Uterus (tissue), 4 donors: ENCODE data around the gene R3HDM2. TPM values are rescaled to one million over a fixed set of nuclear protein-coding genes. Genes with fewer than 3 reads are reported as not detected.

Source experiments
- DNase-seq, 2 donors: peaks; one replicate each; pipeline ENCODE4 v3.0.0-alpha.2; 2019 to 2020
- H3K27ac ChIP-seq, 2 donors: fragments of 200-600 bp; sonication (generic); 1 replicate in 1 of 2; 2 replicates in 1 of 2; pipeline ENCODE4 v1.5.1; 2016 to 2018
- H3K27me3 ChIP-seq, 2 donors: fragments of 200-600 bp; sonication (generic); one replicate each; pipeline ENCODE4 v1.5.1; 2018 to 2019; ENCODE audit warnings: control low read depth in 1 of 2
- H3K36me3 ChIP-seq, 2 donors: fragments of 200-600 bp; sonication (generic); one replicate each; pipeline ENCODE4 v1.5.1; 2019; ENCODE audit warnings: control low read depth in 1 of 2
- H3K4me1 ChIP-seq, 2 donors: fragments of 200-600 bp; sonication (generic); one replicate each; pipeline ENCODE4 v1.5.1; 2018 to 2019; ENCODE audit warnings: control low read depth in 1 of 2
- H3K4me3 ChIP-seq, 2 donors: fragments of 200-600 bp; sonication (generic); 1 replicate in 1 of 2; 2 replicates in 1 of 2; pipeline ENCODE4 v1.5.1; 2018 to 2019; ENCODE audit warnings: mild to moderate bottlenecking in 1 of 2
- H3K9me3 ChIP-seq, 2 donors: fragments of 200-600 bp; sonication (generic); one replicate each; pipeline ENCODE4 v1.5.1; 2019; ENCODE audit warnings: control low read depth in 1 of 2
- CTCF ChIP-seq, 4 experiments: fragments of 200-600 bp in 2 of 4; fragments of 450-650 bp in 2 of 4; sonication (generic) in 2 of 4; IDR thresholded peaks; one replicate each; pipeline ENCODE4 v1.5.1; 2016 to 2019; ENCODE audit warnings: antibody characterized with exemption in 4 of 4, mild to moderate bottlenecking in 2 of 4, moderate library complexity in 1 of 4
- POLR2A ChIP-seq, 2 donors: fragments of 450-650 bp; IDR thresholded peaks; one replicate each; pipeline ENCODE4 v1.6.1; 2016; ENCODE audit warnings: antibody characterized with exemption in 2 of 2, mild to moderate bottlenecking in 1 of 2, moderate library complexity in 1 of 2
- intact Hi-C: fragments of 100-400 bp; cut with DNase I; formaldehyde crosslinking; loops from one replicate; pipeline ENCODE4 v1.15.1; 2023; ENCODE audit warnings: low total_unique reads
- total RNA-seq, 4 donors: library from RNA; depleted of rRNA in 3 of 4; stranded (reverse); fragments of >200 nt in 3 of 4; gene quantifications; one replicate each; pipeline versions ENCODE4 v1.1.0 to v1.2.4, GENCODE V29; 2014 to 2023
- donor health status: DM: yes; HTN: yes; CAD: no.

R3HDM2 gene
- total RNA-seq, 4 donors from 2014 or later: 9.4 to 89.0 (median 34.2) TPM

GRCh38 chr12:57222286-57223190 is 208.3 kb downstream of the R3HDM2 start:
- Histone ChIP-seq H3K27ac (no peak overlapping the region), H3K4me3 (no peak overlapping the region)
- TF ChIP-seq CTCF (IDR thresholded peaks at IDR 0.05) (no peak), POLR2A (IDR thresholded peaks at IDR 0.05) (no peak)

GRCh38 chr12:57221169-57221917 is 209.5 kb downstream of the R3HDM2 start:
- TF ChIP-seq POLR2A (IDR thresholded peaks at IDR 0.05) (no peak), CTCF (IDR thresholded peaks at IDR 0.05) (no peak)
- intact Hi-C loops: no loop called here
- H3K4me1 ChIP-seq: peaks cover 3 to 11% of the 10 kb centered on the region in 2 donors
- H3K27me3 ChIP-seq: peaks cover 21 to 46% of the 10 kb centered on the region in 2 donors
- H3K27ac ChIP-seq: no peak overlapping the region
- no peak for DNase-seq
- H3K4me3 ChIP-seq: no peak overlapping the region
- H3K9me3 ChIP-seq: no peaks in the 10 kb centered on the region
- H3K36me3 ChIP-seq: no peaks in the 10 kb centered on the region

More at GRCh38 chr12:57222286-57223190, 208.3 kb downstream of the R3HDM2 start:
- no peaks in the 10 kb centered on the region for H3K9me3 ChIP-seq
- H3K36me3 ChIP-seq: no peaks in the 10 kb centered on the region
- peaks cover 0 to 7% of the 10 kb centered on the region in 2 donors for H3K4me1 ChIP-seq
- intact Hi-C loops: no loop called here
- DNase-seq: no peak
- H3K27me3 ChIP-seq: peaks cover 12 to 39% of the 10 kb centered on the region in 2 donors

GRCh38 chr12:57220770-57221168 is 210.1 kb downstream of the R3HDM2 start:
- Histone ChIP-seq H3K27me3 (peaks cover 27 to 50% of the 10 kb centered on the region in 2 donors), H3K4me1 (peaks cover 3 to 17% of the 10 kb centered on the region in 2 donors), H3K9me3 (no peaks in the 10 kb centered on the region), H3K4me3 (no peak overlapping the region), H3K36me3 (no peaks in the 10 kb centered on the region), H3K27ac (no peak overlapping the region)
- no peak for TF ChIP-seq POLR2A (IDR thresholded peaks at IDR 0.05)
- no peak for TF ChIP-seq CTCF (IDR thresholded peaks at IDR 0.05)
- no peak for DNase-seq
- intact Hi-C loops: no loop called here

GRCh38 chr12:57219993-57220754 is 210.7 kb downstream of the R3HDM2 start:
- DNase-seq: no peak
- Histone ChIP-seq H3K9me3 (no peaks in the 10 kb centered on the region), H3K36me3 (no peaks in the 10 kb centered on the region), H3K27me3 (peaks cover 29 to 56% of the 10 kb centered on the region in 2 donors), H3K27ac (no peak overlapping the region), H3K4me3 (no peak overlapping the region), H3K4me1 (peaks cover 3 to 17% of the 10 kb centered on the region in 2 donors)
- no peak for TF ChIP-seq CTCF (IDR thresholded peaks at IDR 0.05)
- TF ChIP-seq POLR2A (IDR thresholded peaks at IDR 0.05): no peak
- intact Hi-C loops: no loop called here
